22Rv1 (cell line): ENCODE results near the gene FBLN5.

ENCODE experiments used
- H3K27ac ChIP-seq: fragments of 450-650 bp; 2 replicates; pipeline ENCODE4 v1.5.1; 2017
- ZFX ChIP-seq: fragments of 450-650 bp; IDR thresholded peaks from 2 replicates; pipeline ENCODE4 v1.6.1; 2017; ENCODE audit warnings: antibody characterized with exemption, borderline replicate concordance
- TF ChIP-seq, protein P1 (sequence below): fragments of 450-650 bp; IDR thresholded peaks from 2 replicates; pipeline ENCODE4 v1.5.1; 2017; ENCODE audit warnings: mild to moderate bottlenecking

The FBLN5 gene

DNA sequence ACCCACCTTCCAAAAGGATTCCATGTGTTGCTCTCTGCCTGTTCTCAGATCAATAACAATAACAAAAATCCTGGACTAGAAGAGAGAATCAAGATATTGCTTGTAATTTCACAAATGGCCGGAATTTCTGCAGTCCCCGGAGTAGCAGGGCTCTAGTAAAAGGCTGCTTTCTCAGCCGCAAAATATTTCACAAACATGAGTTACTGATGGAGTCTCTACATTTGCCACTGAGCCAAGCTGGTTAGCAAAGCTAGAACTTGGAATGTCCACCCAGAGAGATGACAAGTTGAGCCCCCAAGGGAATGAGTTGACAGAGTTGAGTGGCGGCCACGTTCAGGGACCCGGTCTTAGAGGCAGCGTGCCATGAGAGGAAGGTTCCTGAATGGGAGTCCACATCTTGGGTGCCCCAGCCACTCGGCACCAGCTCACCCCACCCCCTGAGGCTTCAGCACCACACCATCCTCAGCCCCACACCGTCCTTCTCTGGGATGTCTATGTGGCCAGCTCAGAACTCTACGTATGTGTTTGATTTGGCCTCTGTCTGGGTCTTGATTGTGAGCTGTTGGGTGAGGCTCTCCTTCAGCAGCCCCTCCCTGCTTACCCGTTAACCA, 15.9 kb downstream of the FBLN5 start:
- no peak for TF ChIP-seq ZFX
- TF ChIP-seq, protein P1, sequence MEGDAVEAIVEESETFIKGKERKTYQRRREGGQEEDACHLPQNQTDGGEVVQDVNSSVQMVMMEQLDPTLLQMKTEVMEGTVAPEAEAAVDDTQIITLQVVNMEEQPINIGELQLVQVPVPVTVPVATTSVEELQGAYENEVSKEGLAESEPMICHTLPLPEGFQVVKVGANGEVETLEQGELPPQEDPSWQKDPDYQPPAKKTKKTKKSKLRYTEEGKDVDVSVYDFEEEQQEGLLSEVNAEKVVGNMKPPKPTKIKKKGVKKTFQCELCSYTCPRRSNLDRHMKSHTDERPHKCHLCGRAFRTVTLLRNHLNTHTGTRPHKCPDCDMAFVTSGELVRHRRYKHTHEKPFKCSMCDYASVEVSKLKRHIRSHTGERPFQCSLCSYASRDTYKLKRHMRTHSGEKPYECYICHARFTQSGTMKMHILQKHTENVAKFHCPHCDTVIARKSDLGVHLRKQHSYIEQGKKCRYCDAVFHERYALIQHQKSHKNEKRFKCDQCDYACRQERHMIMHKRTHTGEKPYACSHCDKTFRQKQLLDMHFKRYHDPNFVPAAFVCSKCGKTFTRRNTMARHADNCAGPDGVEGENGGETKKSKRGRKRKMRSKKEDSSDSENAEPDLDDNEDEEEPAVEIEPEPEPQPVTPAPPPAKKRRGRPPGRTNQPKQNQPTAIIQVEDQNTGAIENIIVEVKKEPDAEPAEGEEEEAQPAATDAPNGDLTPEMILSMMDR, result no peak
- no peak overlapping the region for H3K27ac ChIP-seq

DNA sequence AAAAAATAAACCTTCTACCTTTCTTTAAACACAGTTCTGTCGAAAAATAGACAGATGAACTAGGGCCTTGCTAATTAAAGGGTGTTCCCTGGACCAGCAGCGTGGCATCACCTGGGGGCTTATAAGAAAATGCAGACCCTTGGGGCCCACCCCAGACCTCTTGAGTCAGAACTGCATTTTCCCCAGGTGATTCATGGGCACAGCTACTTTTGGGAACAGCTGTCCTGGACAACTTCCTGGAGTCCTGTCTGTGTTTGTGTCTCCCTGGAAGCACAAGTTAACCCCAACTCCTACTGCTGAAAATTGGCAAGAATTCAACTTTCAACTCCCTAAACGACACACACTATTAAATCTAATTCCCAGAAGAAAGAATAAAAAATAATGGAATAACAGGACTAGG, 17.8 kb downstream of the FBLN5 start:
- no peak overlapping the region for H3K27ac ChIP-seq
- no peak for TF ChIP-seq ZFX
- TF ChIP-seq, protein P1, result no peak

DNA sequence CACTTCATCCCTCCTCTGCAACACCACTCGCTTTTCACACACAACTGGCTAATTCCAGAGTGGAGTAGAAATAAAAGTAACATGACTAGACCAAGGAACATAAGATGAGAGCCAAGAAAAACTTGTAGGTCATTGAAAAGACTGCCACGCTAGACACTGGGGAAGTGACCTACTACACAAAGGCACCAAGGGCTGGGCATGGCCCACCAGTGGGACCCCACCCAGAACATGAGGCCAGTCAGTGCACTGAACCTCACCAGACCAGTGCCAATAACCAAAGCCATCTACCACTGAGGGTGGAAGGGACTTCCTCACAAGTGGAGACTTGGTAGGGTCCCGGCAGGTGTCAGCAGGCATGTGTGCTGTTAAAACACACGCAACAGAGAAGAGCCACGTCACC, 19.7 kb downstream of the FBLN5 start:
- H3K27ac ChIP-seq, result no peak overlapping the region
- TF ChIP-seq ZFX, result no peak
- TF ChIP-seq, protein P1, result no peak

DNA sequence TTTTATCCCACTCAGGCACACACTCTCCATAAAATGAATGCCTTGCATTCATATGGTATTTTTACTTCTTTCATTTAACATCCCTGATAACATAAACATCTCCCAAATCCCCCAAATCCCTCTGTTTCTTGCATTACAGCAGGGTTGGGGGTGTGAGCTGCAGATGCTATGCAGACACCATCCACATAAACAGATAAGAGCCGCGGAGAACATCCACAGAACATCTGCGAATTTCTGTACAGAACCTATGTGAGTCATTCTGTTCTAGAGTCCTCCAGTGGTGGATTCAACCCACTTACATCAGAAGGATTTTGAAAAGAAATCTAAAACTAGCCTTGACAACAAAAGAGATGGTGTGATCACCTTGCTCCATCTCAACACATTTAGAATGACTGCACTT, 20.3 kb downstream of the FBLN5 start:
- no peak for TF ChIP-seq ZFX
- TF ChIP-seq, protein P1, result no peak
- no peak overlapping the region for H3K27ac ChIP-seq

DNA sequence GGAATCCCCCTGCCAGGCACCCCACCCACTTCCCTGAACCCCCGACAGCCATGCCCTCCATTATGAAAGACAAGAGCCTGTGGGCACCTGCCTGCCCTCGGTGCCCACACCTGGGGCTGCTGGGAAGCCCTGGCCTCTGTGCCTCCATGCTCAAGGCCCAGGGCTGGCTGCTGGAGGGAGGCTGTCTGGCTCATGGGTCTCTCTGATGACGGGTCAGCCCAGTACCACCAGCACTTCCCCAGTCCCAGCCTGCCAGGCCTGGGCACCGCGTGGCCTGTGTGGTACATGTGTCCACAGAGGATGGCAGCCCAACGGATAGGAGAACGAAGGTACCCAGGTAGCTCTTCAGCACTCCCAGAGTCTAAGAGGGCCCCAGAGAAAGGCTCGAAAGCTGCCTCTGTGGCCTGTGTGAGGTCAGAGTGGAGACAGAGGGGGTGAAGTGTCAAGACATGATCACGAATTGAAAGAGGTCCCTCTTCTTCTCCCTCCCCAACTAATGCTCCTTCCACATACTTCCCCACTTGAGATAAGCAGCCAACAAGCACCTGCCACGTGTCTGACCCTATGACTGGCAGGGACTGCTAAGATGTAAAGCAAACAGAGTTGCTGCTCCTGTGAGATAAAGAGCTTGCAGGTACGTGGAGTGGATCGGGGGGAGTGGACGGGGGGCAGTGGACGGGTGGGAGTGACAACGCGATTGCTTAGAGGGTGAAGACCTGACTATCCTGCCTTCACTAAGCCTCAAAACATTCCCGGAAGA, 21.2 kb downstream of the FBLN5 start:
- TF ChIP-seq ZFX, result no peak
- TF ChIP-seq, protein P1, result no peak
- no peak overlapping the region for H3K27ac ChIP-seq

DNA sequence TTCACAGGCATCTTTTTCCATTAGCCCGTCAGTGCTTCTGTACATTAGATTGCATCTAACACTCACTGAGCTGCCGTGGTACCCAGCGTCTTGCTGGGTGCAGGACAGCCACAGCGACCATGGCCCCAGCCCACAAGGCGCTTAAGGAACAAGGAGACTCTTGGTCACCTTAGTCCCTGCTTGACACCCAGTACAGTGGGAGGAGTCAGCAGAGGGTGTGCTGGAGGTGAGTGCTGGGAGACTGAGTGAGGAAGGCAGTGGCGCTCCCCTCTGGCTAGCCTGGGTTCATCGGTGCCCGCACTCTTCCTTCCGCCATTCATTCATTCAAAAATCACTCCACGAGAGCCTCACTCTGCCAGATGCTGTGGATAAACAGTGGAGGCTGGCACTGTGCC, 21.8 kb downstream of the FBLN5 start:
- H3K27ac ChIP-seq, result no peak overlapping the region
- TF ChIP-seq, protein P1, result no peak
- TF ChIP-seq ZFX, result no peak

DNA sequence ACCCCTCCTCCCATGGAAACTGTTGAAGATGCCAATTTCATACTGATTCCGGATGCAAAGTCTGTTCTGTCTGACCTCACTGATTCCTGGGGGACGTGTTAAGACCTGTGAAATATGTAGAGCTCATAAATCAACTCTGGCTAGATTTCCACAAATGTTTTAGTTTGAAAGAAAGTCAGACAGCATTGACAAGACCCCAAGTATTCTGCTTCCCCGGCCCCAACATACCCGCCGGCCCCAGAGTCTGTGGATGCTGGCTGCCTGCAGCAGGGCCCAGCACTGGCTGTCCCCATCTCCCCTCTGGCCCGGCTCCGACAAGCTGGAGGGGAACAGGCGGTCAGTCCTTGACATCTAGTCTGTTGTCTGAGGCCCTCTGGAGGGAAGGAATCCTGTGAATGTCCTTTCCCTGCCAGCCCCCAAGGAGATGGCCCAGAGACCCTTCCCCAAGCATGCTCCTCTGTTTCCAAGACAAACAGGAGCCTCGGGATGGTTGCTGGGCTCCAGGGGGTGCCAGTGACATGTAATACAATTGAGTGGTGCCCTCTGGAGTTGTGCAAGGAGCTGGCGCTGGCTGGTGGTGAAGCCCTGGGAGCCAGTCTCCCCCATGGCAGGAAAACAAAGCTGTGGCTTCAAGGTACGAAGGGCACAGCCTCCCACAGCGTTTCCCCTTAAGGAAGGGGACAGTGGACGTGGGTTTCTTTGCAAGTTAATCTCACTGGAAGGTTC, 22.3 kb downstream of the FBLN5 start:
- no peak overlapping the region for H3K27ac ChIP-seq

More for the DNA sequence above, 22.3 kb downstream of the FBLN5 start:
- TF ChIP-seq, protein P1, result no peak
- no peak for TF ChIP-seq ZFX
